HepG2 (cell line): ENCODE data around the gene PGGT1B. TPM values are rescaled to one million over a fixed set of nuclear protein-coding genes. Genes with fewer than 3 reads are reported as not detected.

Experiments
- CENPT ChIP-seq: sonication (generic); formaldehyde crosslinking; IDR thresholded peaks from 2 replicates; pipeline ENCODE4 v1.8.0; 2022; ENCODE audit warnings: low read depth, mild to moderate bottlenecking, moderate library complexity, missing genetic modification reagents
- GABPA ChIP-seq, 2 experiments: IDR thresholded peaks; 2 replicates each; pipeline ENCODE4 v1.6.1; 2011 to 2016; ENCODE audit warnings: low read depth in 2 of 2, low read length in 1 of 2, missing biosample characterization in 1 of 2, missing genetic modification characterization in 1 of 2
- GATA4 ChIP-seq: sonication (generic); IDR thresholded peaks from 2 replicates; pipeline ENCODE4 v1.6.1; 2016; ENCODE audit warnings: antibody characterized with exemption, low read depth, borderline replicate concordance
- KLF9 ChIP-seq: IDR thresholded peaks from 2 replicates; pipeline ENCODE4 v1.6.1; 2016; ENCODE audit warnings: low read depth
- NFE2 ChIP-seq: sonication (generic); formaldehyde crosslinking; IDR thresholded peaks from 2 replicates; pipeline ENCODE4 v1.4.0; 2020; ENCODE audit warnings: missing genetic modification reagents
- PHF21A ChIP-seq: sonication (generic); formaldehyde crosslinking; IDR thresholded peaks from 2 replicates; pipeline ENCODE4 v1.5.0; 2020; ENCODE audit warnings: mild to moderate bottlenecking, missing genetic modification reagents
- ZBTB21 ChIP-seq: sonication (generic); formaldehyde crosslinking; IDR thresholded peaks from 2 replicates; pipeline ENCODE4 v1.4.0; 2020; ENCODE audit warnings: missing genetic modification reagents
- ZNF10 ChIP-seq: sonication (generic); formaldehyde crosslinking; IDR thresholded peaks from 2 replicates; pipeline ENCODE4 v1.4.0; 2020; ENCODE audit warnings: mild to moderate bottlenecking, low read depth, missing genetic modification reagents, borderline replicate concordance
- polyA plus RNA-seq, 8 experiments: library from polyadenylated mRNA; depleted of rRNA in 3 of 8; stranded (reverse) in 7 of 8; unstranded in 1 of 8; fragments of >200 nt; fragmentation: Illumina TruSeq in 4 of 8; extraction: Trizol in 4 of 8; gene quantifications; 2 replicates each; pipeline versions ENCODE4 v1.2.1 to v1.2.3, GENCODE V29; 2011 to 2016; ENCODE audit warnings: low read depth in 4 of 8, missing spikeins in 1 of 8, mixed read lengths in 1 of 8; ENCODE audit not compliant: insufficient read depth in 1 of 8
- total RNA-seq, 5 experiments: library from RNA; depleted of rRNA; stranded (reverse); fragments of >200 nt; fragmentation: Illumina TruSeq; extraction: Trizol; gene quantifications; 2 replicates each; pipeline ENCODE4 v1.2.3, GENCODE V29; 2016; ENCODE audit warnings: low read depth in 1 of 5
- TF ChIP-seq, protein P1 (sequence below): sonication (generic); formaldehyde crosslinking; IDR thresholded peaks from 2 replicates; pipeline ENCODE4 v1.4.0; 2020; ENCODE audit warnings: missing genetic modification reagents
- TF ChIP-seq, protein P2 (sequence below): sonication (generic); formaldehyde crosslinking; IDR thresholded peaks from 2 replicates; pipeline ENCODE4 v1.4.0; 2020; ENCODE audit warnings: missing genetic modification reagents; ENCODE audit errors: not compliant biosample characterization
- TF ChIP-seq, protein P3 (sequence below): sonication (generic); formaldehyde crosslinking; IDR thresholded peaks from 2 replicates; pipeline ENCODE4 v1.5.1; 2020; ENCODE audit warnings: missing genetic modification reagents, mild to moderate bottlenecking, borderline replicate concordance
- TF ChIP-seq, protein P4 (sequence below): sonication (generic); formaldehyde crosslinking; IDR thresholded peaks from 2 replicates; pipeline ENCODE4 v1.4.0; 2020; ENCODE audit warnings: mild to moderate bottlenecking, missing genetic modification reagents
- TF ChIP-seq, protein P5 (sequence below): sonication (generic); formaldehyde crosslinking; IDR thresholded peaks from 2 replicates; pipeline ENCODE4 v1.5.0; 2020; ENCODE audit warnings: mild to moderate bottlenecking, missing genetic modification reagents
- TF ChIP-seq, protein P6 (sequence below): sonication (generic); formaldehyde crosslinking; IDR thresholded peaks from 2 replicates; pipeline ENCODE4; 2020; ENCODE audit warnings: missing genetic modification reagents, mild to moderate bottlenecking, borderline replicate concordance

The PGGT1B gene
- total and polyA plus RNA-seq, 2 of the 13 experiments (the other 11 are each of a cell fraction or from before 2014, with no cell fraction given): 2.4 to 42.7 TPM

DNA sequence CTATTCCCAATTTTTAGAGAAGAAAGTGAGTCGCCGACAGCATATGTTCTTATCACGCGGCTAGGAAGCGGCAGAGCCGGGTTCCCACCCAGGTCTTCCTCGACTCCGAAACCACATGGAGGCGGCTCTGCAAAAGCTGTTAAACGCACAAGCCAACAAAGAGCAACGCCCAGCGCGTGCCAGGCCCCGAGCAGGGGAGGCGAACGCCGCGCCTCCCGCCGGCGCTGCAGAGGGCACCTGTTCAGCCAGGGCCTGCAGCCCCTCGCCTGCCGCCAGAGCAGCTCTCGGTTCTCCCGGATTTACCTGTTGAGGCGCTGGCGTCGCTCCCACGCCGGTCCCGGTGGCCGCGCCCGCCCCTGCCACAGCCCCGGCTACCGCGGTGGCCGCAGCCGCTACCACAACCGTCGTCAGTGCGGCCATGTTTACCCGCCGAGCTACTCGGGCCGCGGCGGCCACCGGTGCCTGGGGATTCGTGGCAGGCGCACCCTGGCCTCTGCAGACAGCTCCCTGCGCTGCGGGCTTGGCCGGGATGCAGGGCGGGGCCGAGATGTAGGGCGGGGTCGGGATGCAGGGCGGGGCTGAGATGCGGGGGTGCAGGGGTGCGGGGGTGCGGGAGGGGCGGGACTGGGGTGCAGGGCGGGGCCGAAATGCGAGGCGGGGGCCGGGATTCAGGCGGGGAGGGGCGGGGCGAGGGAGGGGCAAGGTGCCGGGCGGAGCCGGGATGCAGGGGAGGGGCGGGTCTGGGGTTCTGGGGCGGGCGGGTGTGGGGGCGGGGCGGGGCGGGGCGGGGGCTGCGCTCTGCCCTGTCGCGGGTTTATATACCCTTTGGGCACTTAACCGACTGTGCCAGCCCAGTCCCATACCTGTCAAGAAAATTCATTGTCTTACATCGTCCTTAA lies 33.7 kb upstream of the PGGT1B start, which contains the start of gene CCDC112 (continued):
- TF ChIP-seq, protein P1, sequence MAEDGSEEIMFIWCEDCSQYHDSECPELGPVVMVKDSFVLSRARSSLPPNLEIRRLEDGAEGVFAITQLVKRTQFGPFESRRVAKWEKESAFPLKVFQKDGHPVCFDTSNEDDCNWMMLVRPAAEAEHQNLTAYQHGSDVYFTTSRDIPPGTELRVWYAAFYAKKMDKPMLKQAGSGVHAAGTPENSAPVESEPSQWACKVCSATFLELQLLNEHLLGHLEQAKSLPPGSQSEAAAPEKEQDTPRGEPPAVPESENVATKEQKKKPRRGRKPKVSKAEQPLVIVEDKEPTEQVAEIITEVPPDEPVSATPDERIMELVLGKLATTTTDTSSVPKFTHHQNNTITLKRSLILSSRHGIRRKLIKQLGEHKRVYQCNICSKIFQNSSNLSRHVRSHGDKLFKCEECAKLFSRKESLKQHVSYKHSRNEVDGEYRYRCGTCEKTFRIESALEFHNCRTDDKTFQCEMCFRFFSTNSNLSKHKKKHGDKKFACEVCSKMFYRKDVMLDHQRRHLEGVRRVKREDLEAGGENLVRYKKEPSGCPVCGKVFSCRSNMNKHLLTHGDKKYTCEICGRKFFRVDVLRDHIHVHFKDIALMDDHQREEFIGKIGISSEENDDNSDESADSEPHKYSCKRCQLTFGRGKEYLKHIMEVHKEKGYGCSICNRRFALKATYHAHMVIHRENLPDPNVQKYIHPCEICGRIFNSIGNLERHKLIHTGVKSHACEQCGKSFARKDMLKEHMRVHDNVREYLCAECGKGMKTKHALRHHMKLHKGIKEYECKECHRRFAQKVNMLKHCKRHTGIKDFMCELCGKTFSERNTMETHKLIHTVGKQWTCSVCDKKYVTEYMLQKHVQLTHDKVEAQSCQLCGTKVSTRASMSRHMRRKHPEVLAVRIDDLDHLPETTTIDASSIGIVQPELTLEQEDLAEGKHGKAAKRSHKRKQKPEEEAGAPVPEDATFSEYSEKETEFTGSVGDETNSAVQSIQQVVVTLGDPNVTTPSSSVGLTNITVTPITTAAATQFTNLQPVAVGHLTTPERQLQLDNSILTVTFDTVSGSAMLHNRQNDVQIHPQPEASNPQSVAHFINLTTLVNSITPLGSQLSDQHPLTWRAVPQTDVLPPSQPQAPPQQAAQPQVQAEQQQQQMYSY (CRISPR knock-in tag): no peak
- TF ChIP-seq CENPT (CRISPR knock-in tag): no peak
- no peak for TF ChIP-seq GATA4
- TF ChIP-seq, protein P2, sequence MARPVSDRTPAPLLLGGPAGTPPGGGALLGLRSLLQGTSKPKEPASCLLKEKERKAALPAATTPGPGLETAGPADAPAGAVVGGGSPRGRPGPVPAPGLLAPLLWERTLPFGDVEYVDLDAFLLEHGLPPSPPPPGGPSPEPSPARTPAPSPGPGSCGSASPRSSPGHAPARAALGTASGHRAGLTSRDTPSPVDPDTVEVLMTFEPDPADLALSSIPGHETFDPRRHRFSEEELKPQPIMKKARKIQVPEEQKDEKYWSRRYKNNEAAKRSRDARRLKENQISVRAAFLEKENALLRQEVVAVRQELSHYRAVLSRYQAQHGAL (CRISPR knock-in tag): no peak
- no peak for TF ChIP-seq NFE2 (CRISPR knock-in tag)
- no peak for TF ChIP-seq PHF21A (CRISPR knock-in tag)
- TF ChIP-seq, protein P3, sequence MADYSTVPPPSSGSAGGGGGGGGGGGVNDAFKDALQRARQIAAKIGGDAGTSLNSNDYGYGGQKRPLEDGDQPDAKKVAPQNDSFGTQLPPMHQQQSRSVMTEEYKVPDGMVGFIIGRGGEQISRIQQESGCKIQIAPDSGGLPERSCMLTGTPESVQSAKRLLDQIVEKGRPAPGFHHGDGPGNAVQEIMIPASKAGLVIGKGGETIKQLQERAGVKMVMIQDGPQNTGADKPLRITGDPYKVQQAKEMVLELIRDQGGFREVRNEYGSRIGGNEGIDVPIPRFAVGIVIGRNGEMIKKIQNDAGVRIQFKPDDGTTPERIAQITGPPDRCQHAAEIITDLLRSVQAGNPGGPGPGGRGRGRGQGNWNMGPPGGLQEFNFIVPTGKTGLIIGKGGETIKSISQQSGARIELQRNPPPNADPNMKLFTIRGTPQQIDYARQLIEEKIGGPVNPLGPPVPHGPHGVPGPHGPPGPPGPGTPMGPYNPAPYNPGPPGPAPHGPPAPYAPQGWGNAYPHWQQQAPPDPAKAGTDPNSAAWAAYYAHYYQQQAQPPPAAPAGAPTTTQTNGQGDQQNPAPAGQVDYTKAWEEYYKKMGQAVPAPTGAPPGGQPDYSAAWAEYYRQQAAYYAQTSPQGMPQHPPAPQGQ (CRISPR knock-in tag): no peak
- TF ChIP-seq, protein P4, sequence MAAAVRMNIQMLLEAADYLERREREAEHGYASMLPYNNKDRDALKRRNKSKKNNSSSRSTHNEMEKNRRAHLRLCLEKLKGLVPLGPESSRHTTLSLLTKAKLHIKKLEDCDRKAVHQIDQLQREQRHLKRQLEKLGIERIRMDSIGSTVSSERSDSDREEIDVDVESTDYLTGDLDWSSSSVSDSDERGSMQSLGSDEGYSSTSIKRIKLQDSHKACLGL (CRISPR knock-in tag): peak; percentile 45; the same call in 1 of the 2 replicates
- no peak for TF ChIP-seq ZNF10 (CRISPR knock-in tag)
- TF ChIP-seq, protein P5, sequence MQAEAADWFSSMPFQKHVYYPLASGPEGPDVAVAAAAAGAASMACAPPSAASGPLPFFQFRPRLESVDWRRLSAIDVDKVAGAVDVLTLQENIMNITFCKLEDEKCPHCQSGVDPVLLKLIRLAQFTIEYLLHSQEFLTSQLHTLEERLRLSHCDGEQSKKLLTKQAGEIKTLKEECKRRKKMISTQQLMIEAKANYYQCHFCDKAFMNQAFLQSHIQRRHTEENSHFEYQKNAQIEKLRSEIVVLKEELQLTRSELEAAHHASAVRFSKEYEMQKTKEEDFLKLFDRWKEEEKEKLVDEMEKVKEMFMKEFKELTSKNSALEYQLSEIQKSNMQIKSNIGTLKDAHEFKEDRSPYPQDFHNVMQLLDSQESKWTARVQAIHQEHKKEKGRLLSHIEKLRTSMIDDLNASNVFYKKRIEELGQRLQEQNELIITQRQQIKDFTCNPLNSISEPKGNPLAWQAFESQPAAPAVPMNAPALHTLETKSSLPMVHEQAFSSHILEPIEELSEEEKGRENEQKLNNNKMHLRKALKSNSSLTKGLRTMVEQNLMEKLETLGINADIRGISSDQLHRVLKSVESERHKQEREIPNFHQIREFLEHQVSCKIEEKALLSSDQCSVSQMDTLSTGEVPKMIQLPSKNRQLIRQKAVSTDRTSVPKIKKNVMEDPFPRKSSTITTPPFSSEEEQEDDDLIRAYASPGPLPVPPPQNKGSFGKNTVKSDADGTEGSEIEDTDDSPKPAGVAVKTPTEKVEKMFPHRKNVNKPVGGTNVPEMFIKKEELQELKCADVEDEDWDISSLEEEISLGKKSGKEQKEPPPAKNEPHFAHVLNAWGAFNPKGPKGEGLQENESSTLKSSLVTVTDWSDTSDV (CRISPR knock-in tag): peak; percentile 36; the same call in 1 of the 2 replicates
- TF ChIP-seq ZBTB21 (CRISPR knock-in tag): no peak
- TF ChIP-seq GABPA (IDR thresholded peaks at IDR 0.05; ENCODE audit: low read depth, low read length): no peak
- TF ChIP-seq GABPA (CRISPR knock-in tag; IDR thresholded peaks at IDR 0.05; ENCODE audit: low read depth): no peak
- TF ChIP-seq KLF9: no peak
- TF ChIP-seq, protein P6, sequence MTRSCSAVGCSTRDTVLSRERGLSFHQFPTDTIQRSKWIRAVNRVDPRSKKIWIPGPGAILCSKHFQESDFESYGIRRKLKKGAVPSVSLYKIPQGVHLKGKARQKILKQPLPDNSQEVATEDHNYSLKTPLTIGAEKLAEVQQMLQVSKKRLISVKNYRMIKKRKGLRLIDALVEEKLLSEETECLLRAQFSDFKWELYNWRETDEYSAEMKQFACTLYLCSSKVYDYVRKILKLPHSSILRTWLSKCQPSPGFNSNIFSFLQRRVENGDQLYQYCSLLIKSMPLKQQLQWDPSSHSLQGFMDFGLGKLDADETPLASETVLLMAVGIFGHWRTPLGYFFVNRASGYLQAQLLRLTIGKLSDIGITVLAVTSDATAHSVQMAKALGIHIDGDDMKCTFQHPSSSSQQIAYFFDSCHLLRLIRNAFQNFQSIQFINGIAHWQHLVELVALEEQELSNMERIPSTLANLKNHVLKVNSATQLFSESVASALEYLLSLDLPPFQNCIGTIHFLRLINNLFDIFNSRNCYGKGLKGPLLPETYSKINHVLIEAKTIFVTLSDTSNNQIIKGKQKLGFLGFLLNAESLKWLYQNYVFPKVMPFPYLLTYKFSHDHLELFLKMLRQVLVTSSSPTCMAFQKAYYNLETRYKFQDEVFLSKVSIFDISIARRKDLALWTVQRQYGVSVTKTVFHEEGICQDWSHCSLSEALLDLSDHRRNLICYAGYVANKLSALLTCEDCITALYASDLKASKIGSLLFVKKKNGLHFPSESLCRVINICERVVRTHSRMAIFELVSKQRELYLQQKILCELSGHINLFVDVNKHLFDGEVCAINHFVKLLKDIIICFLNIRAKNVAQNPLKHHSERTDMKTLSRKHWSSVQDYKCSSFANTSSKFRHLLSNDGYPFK (CRISPR knock-in tag): no peak
